ACC112 (cell line): ENCODE data around the gene ELL.
A peak's percentile ranks its signal among the peaks of the same experiment; 100 is the strongest.

ENCODE experiments used
- H2AFZ ChIP-seq: fragments of 200-600 bp; sonication (generic); one replicate; pipeline ENCODE4 v1.6.0; 2017; ENCODE audit warnings: antibody characterized with exemption, low read length; ENCODE audit not compliant: unreplicated experiment
- H3K27ac ChIP-seq: fragments of 200-600 bp; sonication (generic); 2 replicates; pipeline ENCODE4 v1.5.1; 2014; ENCODE audit warnings: low read depth, mild to moderate bottlenecking, antibody characterized with exemption, low read length, moderate library complexity
- H3K27me3 ChIP-seq: fragments of 200-600 bp; sonication (generic); 2 replicates; pipeline ENCODE4 v1.6.1; 2014; ENCODE audit warnings: mild to moderate bottlenecking, antibody characterized with exemption, low read length, moderate library complexity, mixed read lengths; ENCODE audit not compliant: insufficient read depth
- H3K36me3 ChIP-seq: fragments of 200-600 bp; sonication (generic); 2 replicates; pipeline ENCODE4 v1.6.1; 2016; ENCODE audit warnings: mild to moderate bottlenecking, antibody characterized with exemption, low read length, moderate library complexity, mixed read lengths; ENCODE audit not compliant: insufficient read depth
- H3K4me1 ChIP-seq: fragments of 200-600 bp; sonication (generic); one replicate; pipeline ENCODE4 v1.6.1; 2016; ENCODE audit warnings: low read length, mixed read lengths; ENCODE audit not compliant: insufficient read depth, unreplicated experiment, control insufficient read depth
- H3K4me3 ChIP-seq: fragments of 200-600 bp; sonication (generic); 2 replicates; pipeline ENCODE4 v1.5.1; 2014; ENCODE audit warnings: mild to moderate bottlenecking, low read depth, low read length
- H3K79me2 ChIP-seq: fragments of 200-600 bp; sonication (generic); one replicate; pipeline ENCODE4 v1.6.0; 2016; ENCODE audit warnings: low read length; ENCODE audit not compliant: control insufficient read depth, unreplicated experiment, insufficient read depth

The ELL gene

DNA sequence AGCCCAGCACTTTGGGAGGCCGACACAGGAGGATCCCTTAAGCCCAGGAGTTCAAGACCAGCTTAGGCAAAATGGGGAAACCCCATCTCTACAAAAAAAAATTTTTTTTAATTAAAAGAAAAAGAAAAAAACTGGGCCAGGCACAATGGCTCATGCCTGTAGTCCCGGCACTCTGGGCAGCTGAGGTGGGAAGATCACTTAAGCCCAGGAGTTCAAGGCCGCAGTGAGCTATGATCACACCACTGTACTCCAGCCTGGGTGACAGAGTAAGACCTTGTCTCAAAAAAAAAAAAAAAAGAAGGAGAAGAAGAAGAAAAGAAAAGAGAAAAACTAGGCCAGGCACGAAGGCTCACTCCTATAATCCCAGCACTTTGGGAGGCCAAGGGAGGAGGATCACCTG lies 4.3 kb downstream of the ELL start:
- Histone ChIP-seq H3K36me3 (no peaks in the 10 kb centered on the region), H3K4me3 (no peak overlapping the region), H2AFZ (no peak overlapping the region), H3K4me1 (peaks cover 27% of the 10 kb centered on the region), H3K27me3 (no peaks in the 10 kb centered on the region), H3K27ac (no peak overlapping the region), H3K79me2 (peaks cover 86% of the 10 kb centered on the region)

DNA sequence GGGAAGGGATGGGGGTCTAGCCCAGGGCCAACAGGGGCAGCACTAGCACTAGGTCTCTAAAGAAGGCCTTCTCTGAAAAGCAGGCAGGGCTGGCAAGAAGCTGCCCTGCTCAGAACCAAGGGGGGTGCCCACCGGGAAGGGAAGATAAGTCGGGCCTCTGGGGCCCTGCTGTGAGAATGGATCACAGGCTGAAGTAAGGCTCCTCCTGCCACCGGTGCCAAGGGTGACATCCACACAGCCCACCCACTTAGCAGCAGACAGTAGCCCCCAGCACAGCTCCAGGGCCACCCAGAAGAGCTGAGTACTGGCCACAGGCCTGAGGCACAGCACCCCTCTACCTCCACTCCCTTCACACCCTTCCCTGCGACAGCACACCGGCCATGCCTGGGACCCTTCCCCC lies 5.9 kb downstream of the ELL start:
- Histone ChIP-seq H3K36me3 (no peaks in the 10 kb centered on the region), H2AFZ (no peak overlapping the region), H3K27ac (peak overlapping the region; percentile 85; the same call in 1 of the 2 replicates), H3K79me2 (peaks cover 88% of the 10 kb centered on the region), H3K27me3 (no peaks in the 10 kb centered on the region), H3K4me3 (no peak overlapping the region), H3K4me1 (peaks cover 27% of the 10 kb centered on the region)

DNA sequence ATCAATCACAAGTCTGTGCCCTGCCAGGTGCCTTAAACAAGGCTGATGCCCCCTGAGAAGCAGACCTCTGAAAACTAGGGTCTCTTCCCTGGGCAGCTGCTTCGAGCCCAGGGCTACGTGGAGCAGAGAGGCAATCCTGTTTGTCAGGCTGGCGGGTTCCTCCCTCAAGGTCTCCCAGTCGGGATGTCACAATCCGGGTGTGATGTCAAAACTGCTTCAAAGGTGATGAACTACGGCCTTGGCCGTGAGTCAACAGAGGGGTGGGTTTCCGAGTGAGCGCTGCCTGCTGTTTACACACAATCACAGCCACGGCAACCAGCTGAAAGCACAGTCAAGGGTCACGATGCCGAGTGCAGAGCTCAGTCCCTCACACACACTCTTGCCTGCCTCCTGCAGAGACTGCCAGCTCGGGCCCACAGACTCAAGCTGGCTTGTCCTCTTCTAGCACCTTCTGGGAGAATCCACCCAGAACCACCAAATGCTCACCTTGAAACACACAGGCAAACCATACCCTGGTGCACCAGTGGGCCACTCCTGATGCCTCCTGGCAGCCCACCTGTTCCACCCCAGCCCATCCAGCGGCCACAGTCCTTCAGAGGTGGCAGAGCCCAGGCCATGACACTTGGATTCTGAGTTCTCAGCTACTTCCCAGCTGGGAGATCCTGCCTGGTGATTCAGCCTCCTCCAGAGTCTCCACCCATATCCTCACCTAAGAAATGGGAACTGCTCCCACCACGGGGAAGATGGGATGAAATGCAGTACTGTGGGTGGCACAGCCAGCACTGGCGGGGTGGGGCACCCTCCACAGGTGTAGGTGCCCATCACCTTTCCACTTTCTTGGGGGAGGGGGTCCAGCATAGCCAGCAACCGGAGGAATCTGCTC lies 6.8 kb downstream of the ELL start:
- Histone ChIP-seq H3K4me1 (peaks cover 26% of the 10 kb centered on the region), H3K79me2 (peaks cover 85% of the 10 kb centered on the region), H3K27ac (peak overlapping the region; percentile 85)

DNA sequence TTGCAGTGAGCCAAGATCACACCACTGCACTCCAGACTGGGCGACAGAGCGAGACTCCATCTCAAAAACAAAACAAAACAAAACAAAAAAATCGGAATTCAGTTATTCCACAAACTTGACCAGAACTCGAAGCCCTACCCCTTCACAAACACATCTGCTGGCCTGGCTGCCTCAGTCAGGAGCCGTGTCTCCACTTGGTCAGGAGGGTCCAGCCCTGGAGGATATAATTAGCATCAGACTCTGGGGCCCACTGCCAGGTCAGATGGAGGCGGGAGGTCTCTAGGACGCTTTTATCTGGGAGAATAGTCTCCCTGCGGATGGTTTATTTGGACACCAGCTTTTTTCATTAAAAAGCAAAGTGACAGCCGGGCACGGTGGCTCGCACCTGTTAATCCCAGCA lies 8.0 kb downstream of the ELL start:
- no peaks in the 10 kb centered on the region for H3K36me3 ChIP-seq
- H3K27me3 ChIP-seq = no peaks in the 10 kb centered on the region
- peaks cover 85% of the 10 kb centered on the region for H3K79me2 ChIP-seq
- no peak overlapping the region for H3K4me3 ChIP-seq
- peaks cover 21% of the 10 kb centered on the region for H3K4me1 ChIP-seq
- no peak overlapping the region for H2AFZ ChIP-seq
- H3K27ac ChIP-seq = no peak overlapping the region

More for the DNA sequence above, 6.8 kb downstream of the ELL start:
- no peaks in the 10 kb centered on the region for H3K27me3 ChIP-seq
- H3K4me3 ChIP-seq = no peak overlapping the region
- H3K36me3 ChIP-seq = no peaks in the 10 kb centered on the region
- no peak overlapping the region for H2AFZ ChIP-seq

DNA sequence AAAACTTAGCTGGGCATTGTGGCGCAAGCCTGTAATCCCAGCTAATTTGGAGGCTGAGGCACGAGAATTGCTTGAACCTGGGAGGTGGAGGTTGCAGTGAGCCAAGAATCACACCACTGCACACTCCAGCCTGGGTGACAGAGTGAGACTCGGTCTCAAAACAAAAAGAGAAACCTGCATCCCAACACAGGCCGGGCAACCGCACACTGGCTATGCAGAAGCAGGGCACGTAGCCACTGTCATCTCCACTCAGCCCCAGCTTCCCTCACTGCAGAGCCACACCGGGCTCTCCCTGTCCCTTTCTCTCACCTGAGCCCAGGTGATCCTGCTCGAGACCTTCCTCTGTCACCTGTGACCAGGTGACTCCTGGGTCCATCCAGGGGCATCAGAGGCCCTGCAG lies 11.7 kb downstream of the ELL start:
- Histone ChIP-seq H3K79me2 (peaks cover 85% of the 10 kb centered on the region), H3K36me3 (no peaks in the 10 kb centered on the region), H3K27ac (no peak overlapping the region)

DNA sequence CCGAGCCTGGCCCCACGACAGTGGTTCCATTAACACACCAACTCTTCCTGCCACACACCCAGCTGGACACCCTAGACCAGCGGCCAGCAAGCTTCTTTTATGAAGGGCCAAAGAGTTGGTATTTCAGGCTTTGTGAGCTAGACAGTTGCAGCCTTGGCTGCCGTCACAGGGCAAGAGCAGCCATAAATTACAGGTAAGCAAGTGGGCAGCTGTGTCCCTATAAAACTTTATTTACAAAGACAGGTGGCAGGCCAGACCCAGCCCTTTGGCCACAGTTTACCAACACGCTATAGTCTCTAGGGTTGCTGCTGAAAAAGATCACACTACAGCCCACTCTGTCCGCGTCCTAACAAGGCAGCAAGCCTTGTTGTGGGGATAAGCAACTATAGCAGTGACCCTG lies 13.3 kb downstream of the ELL start:
- H2AFZ ChIP-seq = no peak overlapping the region
- no peaks in the 10 kb centered on the region for H3K27me3 ChIP-seq
- H3K79me2 ChIP-seq = peaks cover 87% of the 10 kb centered on the region
- no peak overlapping the region for H3K4me3 ChIP-seq
- H3K4me1 ChIP-seq = peaks cover 13% of the 10 kb centered on the region
- no peaks in the 10 kb centered on the region for H3K36me3 ChIP-seq
- H3K27ac ChIP-seq = no peak overlapping the region

More for the DNA sequence above, 11.7 kb downstream of the ELL start:
- H3K27me3 ChIP-seq = no peaks in the 10 kb centered on the region
- H2AFZ ChIP-seq = no peak overlapping the region
- H3K4me1 ChIP-seq = peaks cover 20% of the 10 kb centered on the region
- no peak overlapping the region for H3K4me3 ChIP-seq

DNA sequence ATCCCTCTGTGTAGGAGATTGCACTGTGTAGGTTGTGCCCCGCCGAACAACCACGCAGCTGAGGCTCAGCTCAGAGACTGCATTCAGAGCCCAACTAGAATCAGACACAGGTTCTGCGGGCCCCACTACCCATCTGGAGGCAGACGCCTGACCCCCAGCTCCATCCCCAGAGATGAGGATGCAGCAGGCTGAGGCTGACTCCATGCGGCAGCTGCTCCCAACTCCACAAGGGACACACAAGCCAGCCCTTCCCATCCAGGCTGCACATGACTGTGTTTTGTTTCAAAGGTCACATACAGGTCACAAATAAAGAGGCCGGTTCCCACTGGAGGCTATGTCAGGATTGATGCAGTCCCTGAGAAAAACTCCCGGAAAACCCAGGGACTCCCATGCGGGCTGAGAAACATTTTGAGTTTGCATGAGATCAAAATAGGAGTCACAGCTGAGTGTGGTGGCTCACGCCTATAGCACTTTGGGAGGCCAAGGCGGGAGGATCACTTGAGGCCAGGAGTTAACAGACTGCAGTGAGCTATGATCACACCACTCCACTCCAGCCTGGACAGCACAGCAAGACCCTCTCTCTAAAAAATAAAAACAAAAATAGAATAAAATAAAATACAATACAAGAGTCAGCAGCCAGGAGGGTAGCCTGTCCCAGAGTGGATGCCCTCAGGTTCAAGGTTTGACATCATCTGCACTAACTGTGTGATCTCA lies 14.0 kb downstream of the ELL start:
- Histone ChIP-seq H3K4me1 (peaks cover 13% of the 10 kb centered on the region), H3K79me2 (peaks cover 87% of the 10 kb centered on the region), H3K36me3 (no peaks in the 10 kb centered on the region)

DNA sequence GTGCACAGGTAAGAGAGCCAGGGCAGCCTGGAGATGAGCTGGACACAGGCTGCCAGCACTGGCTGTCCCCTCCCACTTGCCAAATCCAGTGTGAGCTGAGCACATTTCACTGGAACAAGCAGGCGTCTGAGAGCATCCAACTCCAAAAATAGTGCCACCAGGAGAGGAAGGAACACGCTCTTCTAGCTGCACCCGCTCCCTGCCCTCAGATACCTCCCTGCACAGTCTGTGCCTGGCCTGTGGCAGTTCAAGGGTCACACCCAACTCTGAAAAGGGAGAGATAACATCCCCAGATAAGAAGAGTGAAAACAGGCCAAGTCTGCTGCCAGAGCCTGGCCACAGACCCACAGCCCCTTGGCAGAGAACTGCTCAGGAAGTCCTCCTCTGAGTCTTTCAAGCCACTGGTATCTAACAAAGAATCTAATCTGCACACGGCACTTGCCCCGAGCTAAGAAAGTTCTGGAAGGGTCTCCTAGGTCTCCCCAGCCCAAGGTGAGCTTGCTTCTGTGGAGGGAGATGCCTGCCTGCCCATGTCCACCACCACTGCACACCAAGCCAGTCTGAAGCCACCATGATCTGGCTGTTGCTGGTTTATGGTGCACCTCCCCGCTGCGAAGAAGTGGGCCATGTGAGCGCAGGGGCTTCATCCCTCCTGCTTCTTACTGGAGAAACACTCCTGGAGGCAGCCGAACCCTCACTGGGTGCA lies 14.7 kb downstream of the ELL start:
- H3K27me3 ChIP-seq = no peaks in the 10 kb centered on the region
- no peak overlapping the region for H2AFZ ChIP-seq
- no peak overlapping the region for H3K4me3 ChIP-seq
- no peak overlapping the region for H3K27ac ChIP-seq
- H3K79me2 ChIP-seq = peaks cover 87% of the 10 kb centered on the region
- no peaks in the 10 kb centered on the region for H3K36me3 ChIP-seq
- H3K4me1 ChIP-seq = peaks cover 13% of the 10 kb centered on the region

More for the DNA sequence above, 14.0 kb downstream of the ELL start:
- Histone ChIP-seq H3K4me3 (no peak overlapping the region), H2AFZ (no peak overlapping the region), H3K27me3 (no peaks in the 10 kb centered on the region), H3K27ac (no peak overlapping the region)

DNA sequence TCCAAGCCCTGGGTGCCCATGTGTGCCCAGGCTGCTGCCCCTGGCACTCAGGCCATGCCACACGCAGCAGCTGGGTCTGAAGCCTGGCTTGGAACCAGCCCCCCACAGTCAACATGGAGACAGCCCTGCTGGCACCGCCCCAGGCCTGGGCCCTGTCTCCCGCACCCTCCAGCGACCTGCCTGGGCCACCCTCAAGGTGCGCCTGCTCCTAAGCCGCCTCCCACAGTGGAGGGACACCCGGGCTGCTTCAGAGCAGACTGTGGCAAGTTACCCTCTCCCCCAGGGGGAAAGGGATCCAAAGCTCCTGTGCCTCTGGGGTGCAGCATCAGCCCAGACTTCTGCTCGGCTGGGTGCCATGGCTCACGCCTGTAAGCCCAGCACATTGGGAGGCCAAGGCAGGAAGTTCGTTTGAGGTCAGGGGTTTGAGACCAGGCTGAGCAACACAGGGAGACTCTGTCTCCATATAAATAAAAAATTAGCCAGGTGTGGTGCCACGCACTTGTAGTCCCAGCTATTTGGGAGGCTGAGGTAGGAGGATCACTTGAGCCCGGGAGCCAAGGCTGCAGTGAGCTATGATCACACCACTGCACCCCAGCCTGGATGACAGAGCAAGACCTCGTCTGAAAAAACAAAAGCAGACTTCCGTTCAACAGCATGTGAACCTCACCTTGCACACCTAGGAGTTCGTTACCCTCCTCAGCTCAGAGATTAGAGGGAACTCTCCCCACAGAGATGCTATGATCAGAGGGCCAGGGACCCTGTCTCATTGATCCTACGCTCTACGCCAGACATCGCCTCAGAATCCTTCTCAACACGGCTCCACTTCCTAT lies 15.6 kb downstream of the ELL start:
- peaks cover 13% of the 10 kb centered on the region for H3K4me1 ChIP-seq
- peaks cover 90% of the 10 kb centered on the region for H3K79me2 ChIP-seq
- H2AFZ ChIP-seq = no peak overlapping the region
- H3K27me3 ChIP-seq = no peaks in the 10 kb centered on the region
- H3K4me3 ChIP-seq = no peak overlapping the region
- no peaks in the 10 kb centered on the region for H3K36me3 ChIP-seq
- H3K27ac ChIP-seq = no peak overlapping the region
